HepG2 (cell line): Measurements from ENCODE around the gene TENT4B.

Experiments used
- ASH2L ChIP-seq: fragments of 300-600, 200-600 bp; sonication (generic); IDR thresholded peaks from 2 replicates; pipeline ENCODE4 v1.7.0; 2017; ENCODE audit warnings: low read depth, mild to moderate bottlenecking, moderate library complexity, mixed read lengths, low read length; ENCODE audit not compliant: insufficient read length
- BCL6 ChIP-seq: IDR thresholded peaks from 2 replicates; pipeline ENCODE4 v1.6.1; 2016; ENCODE audit warnings: missing genetic modification reagents, missing compliant biosample characterization
- FOSL2 ChIP-seq: sonication (generic); formaldehyde crosslinking; IDR thresholded peaks from 2 replicates; pipeline ENCODE4 v1.4.0; 2020; ENCODE audit warnings: missing genetic modification reagents
- KLF9 ChIP-seq: IDR thresholded peaks from 2 replicates; pipeline ENCODE4 v1.6.1; 2016; ENCODE audit warnings: low read depth
- POLR2A ChIP-seq, 2 experiments: IDR thresholded peaks; 2 replicates each; pipeline ENCODE4 v1.6.1; 2011; ENCODE audit warnings: low read depth in 2 of 2, low read length in 2 of 2, mild to moderate bottlenecking in 1 of 2, moderate library complexity in 1 of 2; ENCODE audit not compliant: insufficient read depth in 1 of 2
- POLR2AphosphoS5 ChIP-seq: IDR thresholded peaks from 2 replicates; pipeline ENCODE4 v1.6.1; 2012; ENCODE audit warnings: low read depth, low read length
- SP1 ChIP-seq, 2 experiments: fragments of 450-650 bp in 1 of 2; sonication (generic) in 1 of 2; formaldehyde crosslinking in 1 of 2; IDR thresholded peaks; 2 replicates each; pipeline versions ENCODE4 v1.4.0 to v1.6.1; 2016 to 2020; ENCODE audit warnings: missing genetic modification reagents in 1 of 2
- U2AF1 ChIP-seq: fragments of 200-400 bp; formaldehyde crosslinking; optimal IDR thresholded peaks from 2 replicates; pipeline ENCODE3; 2017; ENCODE audit warnings: mild to moderate bottlenecking, low read depth, low read length
- U2AF2 ChIP-seq: fragments of 200-400 bp; formaldehyde crosslinking; IDR thresholded peaks from 2 replicates; pipeline ENCODE4 v1.6.1; 2017; ENCODE audit warnings: low read depth, mild to moderate bottlenecking, low read length
- ZBTB38 ChIP-seq: sonication (generic); formaldehyde crosslinking; IDR thresholded peaks from 2 replicates; pipeline ENCODE4 v1.5.1; 2020; ENCODE audit warnings: mild to moderate bottlenecking, missing genetic modification reagents
- ZNF24 ChIP-seq: fragments of 450-650 bp; IDR thresholded peaks from 2 replicates; pipeline ENCODE4 v1.6.1; 2017; ENCODE audit warnings: antibody characterized with exemption, mild to moderate bottlenecking
- ZNF512 ChIP-seq: sonication (generic); formaldehyde crosslinking; IDR thresholded peaks from 2 replicates; pipeline ENCODE4 v1.4.0; 2020; ENCODE audit warnings: mild to moderate bottlenecking, missing genetic modification reagents

- TF ChIP-seq POLR2AphosphoS5 (no peak), ASH2L (no peak), ZNF512 (CRISPR knock-in tag) (no peak), BCL6 (CRISPR knock-in tag) (no peak), FOSL2 (no peak), U2AF1 (no peak), POLR2A (IDR thresholded peaks at IDR 0.05; ENCODE audit: insufficient read depth in 1 of 2, low read depth in 2 of 2, low read length in 2 of 2) (no peak), ZNF24 (no peak), U2AF2 (no peak), SP1 (IDR thresholded peaks at IDR 0.05) (no peak), SP1 (CRISPR knock-in tag; IDR thresholded peaks at IDR 0.05) (no peak), KLF9 (no peak), ZBTB38 (CRISPR knock-in tag) (no peak)
These were observed 54.5 kb downstream of the TENT4B start for GRCh38 chr16:50207652-50208051.
